H9 (cell line): ENCODE data around the gene GPATCH1. TPM values are rescaled to one million over a fixed set of nuclear protein-coding genes. Genes with fewer than 3 reads are reported as not detected.

ENCODE experiments used
- DNase-seq: peaks from one replicate; pipeline ENCODE4 v3.0.0-alpha.2; 2017
- H2AFZ ChIP-seq: one replicate; pipeline ENCODE4 v1.6.1; 2013; ENCODE audit warnings: mild to moderate bottlenecking, low read length, control low read depth, moderate library complexity
- H2AK5ac ChIP-seq: 2 replicates; pipeline ENCODE4 v1.6.1; 2013; ENCODE audit warnings: low read length, control low read depth, mixed read lengths; ENCODE audit not compliant: insufficient read length
- H2BK120ac ChIP-seq: one replicate; pipeline ENCODE4 v1.6.1; 2013; ENCODE audit warnings: low read depth, mild to moderate bottlenecking, low read length, control low read depth, inconsistent platforms; ENCODE audit not compliant: poor library complexity, severe bottlenecking
- H2BK12ac ChIP-seq: 2 replicates; pipeline ENCODE4 v1.6.1; 2013; ENCODE audit warnings: low read length, control low read depth, mixed read lengths, low read depth; ENCODE audit not compliant: insufficient read length
- H2BK15ac ChIP-seq: 2 replicates; pipeline ENCODE4 v1.6.1; 2013; ENCODE audit warnings: low read depth, low read length, control low read depth
- H2BK20ac ChIP-seq: one replicate; pipeline ENCODE4 v1.6.1; 2013; ENCODE audit warnings: low read depth, mild to moderate bottlenecking, low read length, control low read depth, inconsistent platforms; ENCODE audit not compliant: poor library complexity, severe bottlenecking
- H2BK5ac ChIP-seq: 2 replicates; pipeline ENCODE4 v1.6.1; 2013; ENCODE audit warnings: low read length, control low read depth, mixed read lengths; ENCODE audit not compliant: insufficient read length
- H3K14ac ChIP-seq: 2 replicates; pipeline ENCODE4 v1.6.1; 2013; ENCODE audit warnings: low read length, control low read depth; ENCODE audit not compliant: insufficient read depth
- H3K18ac ChIP-seq: 2 replicates; pipeline ENCODE4 v1.6.1; 2013; ENCODE audit warnings: low read depth, mild to moderate bottlenecking, mixed read lengths, low read length, control low read depth; ENCODE audit not compliant: insufficient read length
- H3K23ac ChIP-seq: 2 replicates; pipeline ENCODE4 v1.6.1; 2013; ENCODE audit warnings: low read length, control low read depth, mixed read lengths, low read depth; ENCODE audit not compliant: insufficient read length
- H3K23me2 ChIP-seq: 2 replicates; pipeline ENCODE4 v1.6.1; 2013; ENCODE audit warnings: low read depth, mild to moderate bottlenecking, mixed read lengths, low read length, control low read depth; ENCODE audit not compliant: insufficient read length, poor library complexity, severe bottlenecking
- H3K27ac ChIP-seq: 2 replicates; pipeline ENCODE4 v1.5.1; 2013; ENCODE audit warnings: low read length, control low read depth, mixed read lengths, low read depth; ENCODE audit not compliant: insufficient read length
- H3K27me3 ChIP-seq: 2 replicates; pipeline ENCODE4 v1.6.1; 2013; ENCODE audit warnings: low read length, control low read depth, inconsistent platforms; ENCODE audit not compliant: insufficient read depth
- H3K4ac ChIP-seq: 2 replicates; pipeline ENCODE4 v1.6.1; 2013; ENCODE audit warnings: low read depth, mild to moderate bottlenecking, control low read depth, inconsistent platforms, low read length, moderate library complexity
- H3K4me1 ChIP-seq: 2 replicates; pipeline ENCODE4 v1.6.1; 2013; ENCODE audit warnings: low read length, control low read depth, inconsistent platforms; ENCODE audit not compliant: insufficient read depth
- H3K4me2 ChIP-seq: 2 replicates; pipeline ENCODE4 v1.6.1; 2013; ENCODE audit warnings: low read length, control low read depth, mixed read lengths; ENCODE audit not compliant: insufficient read length, insufficient read depth
- H3K56ac ChIP-seq: 2 replicates; pipeline ENCODE4 v1.6.1; 2013; ENCODE audit warnings: low read depth, mild to moderate bottlenecking, mixed read lengths, low read length, control low read depth; ENCODE audit not compliant: insufficient read length
- H3K79me1 ChIP-seq: 2 replicates; pipeline ENCODE4 v1.6.1; 2013; ENCODE audit warnings: low read depth, mild to moderate bottlenecking, moderate library complexity, low read length, control low read depth, inconsistent platforms; ENCODE audit not compliant: insufficient read depth, poor library complexity, severe bottlenecking
- H3K79me2 ChIP-seq: 2 replicates; pipeline ENCODE4 v1.6.1; 2013; ENCODE audit warnings: low read length, control low read depth, inconsistent platforms; ENCODE audit not compliant: insufficient read depth
- H3K9ac ChIP-seq: 2 replicates; pipeline ENCODE4 v1.6.1; 2013; ENCODE audit warnings: low read length, control low read depth, mixed read lengths; ENCODE audit not compliant: insufficient read length; ENCODE audit errors: extremely low read depth
- H3K9me3 ChIP-seq: one replicate; pipeline ENCODE4 v1.6.1; 2013; ENCODE audit warnings: low read depth, low read length, inconsistent platforms; ENCODE audit not compliant: control insufficient read depth
- H3T11ph ChIP-seq: one replicate; pipeline ENCODE4 v1.6.1; 2013; ENCODE audit warnings: mild to moderate bottlenecking, low read length, control low read depth, inconsistent platforms
- H4K20me1 ChIP-seq: one replicate; pipeline ENCODE4 v1.6.1; 2013; ENCODE audit not compliant: control insufficient read depth, insufficient read length, insufficient read depth
- H4K5ac ChIP-seq: 2 replicates; pipeline ENCODE4 v1.6.1; 2013; ENCODE audit warnings: low read depth, mild to moderate bottlenecking, mixed read lengths, low read length, control low read depth; ENCODE audit not compliant: insufficient read length
- H4K8ac ChIP-seq: replicated peaks from 2 replicates; pipeline ENCODE4 v1.6.1; 2013; ENCODE audit warnings: low read length, control low read depth, mixed read lengths, low read depth; ENCODE audit not compliant: insufficient read length
- H4K91ac ChIP-seq: 2 replicates; pipeline ENCODE4 v1.6.1; 2013; ENCODE audit warnings: low read depth, mild to moderate bottlenecking, moderate library complexity, mixed read lengths, low read length, control low read depth; ENCODE audit not compliant: insufficient read length
- H3K27ac Mint-ChIP-seq, 3 experiments: 2 replicates in 2 of 3; 3 replicates in 1 of 3; pipeline ENCODE4 v1.8.0; 2020 to 2021; ENCODE audit warnings: mixed read lengths in 3 of 3, mild to moderate bottlenecking in 1 of 3, moderate library complexity in 1 of 3
- H3K27me3 Mint-ChIP-seq: 2 replicates; pipeline ENCODE4 v1.8.0; 2021; ENCODE audit warnings: low read depth, mild to moderate bottlenecking, moderate library complexity, mixed read lengths
- H3K36me3 Mint-ChIP-seq, 3 experiments: 2 replicates in 2 of 3; 3 replicates in 1 of 3; pipeline ENCODE4 v1.8.0; 2020 to 2021; ENCODE audit warnings: low read depth in 3 of 3, mixed read lengths in 3 of 3; ENCODE audit not compliant: insufficient read depth in 1 of 3
- H3K4me1 Mint-ChIP-seq, 2 experiments: 2 replicates each; pipeline ENCODE4 v1.8.0; 2020; ENCODE audit warnings: mixed read lengths in 2 of 2
- H3K4me3 Mint-ChIP-seq, 2 experiments: 2 replicates in 1 of 2; 3 replicates in 1 of 2; pipeline ENCODE4 v1.8.0; 2020 to 2021; ENCODE audit warnings: mild to moderate bottlenecking in 2 of 2, mixed read lengths in 2 of 2, moderate library complexity in 1 of 2
- H3K9me3 Mint-ChIP-seq, 2 experiments: 2 replicates in 1 of 2; 3 replicates in 1 of 2; pipeline ENCODE4 v1.8.0; 2020; ENCODE audit warnings: mild to moderate bottlenecking in 2 of 2, mixed read lengths in 2 of 2, moderate library complexity in 1 of 2
- CTCF ChIP-seq: fragments of 200-600 bp; sonication (generic); conservative IDR thresholded peaks from 3 replicates; pipeline ENCODE4 v1.8.0; 2021; ENCODE audit warnings: antibody characterized with exemption, mild to moderate bottlenecking
- WGBS: extraction: QIAGEN DNeasy Blood & Tissue Kit; methylation state at CpG from one replicate; pipeline ENCODE4 v1.1.7; 2013; ENCODE audit warnings: missing lambda C conversion rate, low lambda C conversion rate, mixed read lengths; ENCODE audit not compliant: insufficient read length; ENCODE audit errors: extremely low coverage; 5-methylcytosine and 5-hydroxymethylcytosine counted together
- total RNA-seq: library from RNA; stranded (reverse); gene quantifications from 2 replicates; pipeline ENCODE4 v1.2.1, GENCODE V29; 2021

GPATCH1 gene
- total RNA-seq, 1 experiment from 2014 or later = 11.7 TPM

GRCh38 chr19:33168528-33168927, 87.5 kb downstream of the GPATCH1 start:
- DNase-seq = no peak
- Histone ChIP-seq H3K79me1 (no peaks in the 10 kb centered on the region), H3K4me2 (no peak overlapping the region), H2BK120ac (no peak overlapping the region), H4K91ac (no peak overlapping the region), H2BK20ac (no peak overlapping the region), H3K23me2 (no peaks in the 10 kb centered on the region), H3K18ac (no peak overlapping the region), H4K5ac (no peak overlapping the region), H2BK15ac (no peak overlapping the region), H2AK5ac (no peak overlapping the region), H2BK12ac (no peak overlapping the region), H3K27ac (no peak overlapping the region), H3K4ac (no peak overlapping the region), H3K79me2 (no peaks in the 10 kb centered on the region), H4K20me1 (no peaks in the 10 kb centered on the region), H2AFZ (no peak overlapping the region), H3K4me1 (no peaks in the 10 kb centered on the region), H3K56ac (no peak overlapping the region), H3K9me3 (no peaks in the 10 kb centered on the region), H2BK5ac (no peak overlapping the region), H3K9ac (no peak overlapping the region), H3K27me3 (no peaks in the 10 kb centered on the region), H3K14ac (no peak overlapping the region), H3T11ph (no peak overlapping the region), H3K23ac (no peak overlapping the region), H4K8ac (no peak overlapping the region)
- H3K27me3 Mint-ChIP-seq = no peaks in the 10 kb centered on the region
- TF ChIP-seq CTCF = no peak
- H3K36me3 Mint-ChIP-seq = peaks cover 4 to 21% (median 13%) of the 10 kb centered on the region in 3 experiments
- peaks cover 20 to 31% of the 10 kb centered on the region in 2 experiments for H3K9me3 Mint-ChIP-seq
- no peak overlapping the region for H3K27ac Mint-ChIP-seq
- H3K4me3 Mint-ChIP-seq = no peak overlapping the region
- WGBS = no CpG with 5 or more reads among the region's 1 CpG
- peaks cover 5 to 7% of the 10 kb centered on the region in 2 experiments for H3K4me1 Mint-ChIP-seq
